Fibroblast of skin of right biceps (primary cell): ENCODE data around the gene LDHA.
"Not testable (repeated sequence)": the region's sequence is repeated elsewhere in the genome, so short reads cannot be mapped to it uniquely, and the experiment has no call there.

ENCODE experiments used
- DNase-seq: peaks from one replicate; pipeline ENCODE4 v3.0.0-alpha.2; 2013

Gene LDHA

GRCh38 chr11:18394928-18395734 is 768 bp downstream of the LDHA start:
- peak; percentile 6 for DNase-seq

DNA sequence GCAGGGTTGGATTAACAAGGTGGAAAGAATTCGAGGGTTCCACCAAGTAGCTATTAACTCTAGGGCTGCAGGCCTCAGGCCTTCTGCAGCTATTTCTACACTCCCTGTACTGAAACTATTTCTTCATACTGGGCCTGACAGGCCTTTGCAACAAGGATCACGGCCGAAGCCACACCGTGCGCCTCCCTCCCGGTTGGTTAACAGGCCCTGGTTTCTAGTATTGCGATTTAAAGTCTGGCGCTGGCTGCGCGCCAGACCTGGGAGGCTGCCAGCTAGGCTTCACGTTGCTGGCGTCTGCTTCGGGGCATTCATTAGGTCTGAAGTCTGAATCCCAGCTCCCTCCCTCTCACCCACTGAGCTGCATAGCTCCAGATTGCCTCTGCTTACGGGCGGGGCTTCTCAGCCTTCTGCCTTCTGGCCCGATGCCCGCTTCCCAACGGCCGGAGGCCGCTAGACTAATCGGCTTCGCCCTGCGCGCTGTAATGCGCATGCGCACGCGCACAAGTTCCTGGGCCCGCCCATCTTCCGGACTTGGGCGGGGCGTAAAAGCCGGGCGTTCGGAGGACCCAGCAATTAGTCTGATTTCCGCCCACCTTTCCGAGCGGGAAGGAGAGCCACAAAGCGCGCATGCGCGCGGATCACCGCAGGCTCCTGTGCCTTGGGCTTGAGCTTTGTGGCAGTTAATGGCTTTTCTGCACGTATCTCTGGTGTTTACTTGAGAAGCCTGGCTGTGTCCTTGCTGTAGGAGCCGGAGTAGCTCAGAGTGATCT is 1.6 kb downstream of the LDHA start:
- peak; percentile 99 for DNase-seq

- DNase-seq: no peak
Measured at GRCh38 chr11:18397921-18398320, 3.6 kb downstream of the LDHA start.

- DNase-seq: not testable (repeated sequence)
Measured at GRCh38 chr11:18401077-18401476, 6.7 kb downstream of the LDHA start.

GRCh38 chr11:18404062-18404461 is 9.7 kb downstream of the LDHA start:
- DNase-seq: no peak

- peak; percentile 57 for DNase-seq
Measured at GRCh38 chr11:18407400-18407799, 13.0 kb downstream of the LDHA start.

DNA sequence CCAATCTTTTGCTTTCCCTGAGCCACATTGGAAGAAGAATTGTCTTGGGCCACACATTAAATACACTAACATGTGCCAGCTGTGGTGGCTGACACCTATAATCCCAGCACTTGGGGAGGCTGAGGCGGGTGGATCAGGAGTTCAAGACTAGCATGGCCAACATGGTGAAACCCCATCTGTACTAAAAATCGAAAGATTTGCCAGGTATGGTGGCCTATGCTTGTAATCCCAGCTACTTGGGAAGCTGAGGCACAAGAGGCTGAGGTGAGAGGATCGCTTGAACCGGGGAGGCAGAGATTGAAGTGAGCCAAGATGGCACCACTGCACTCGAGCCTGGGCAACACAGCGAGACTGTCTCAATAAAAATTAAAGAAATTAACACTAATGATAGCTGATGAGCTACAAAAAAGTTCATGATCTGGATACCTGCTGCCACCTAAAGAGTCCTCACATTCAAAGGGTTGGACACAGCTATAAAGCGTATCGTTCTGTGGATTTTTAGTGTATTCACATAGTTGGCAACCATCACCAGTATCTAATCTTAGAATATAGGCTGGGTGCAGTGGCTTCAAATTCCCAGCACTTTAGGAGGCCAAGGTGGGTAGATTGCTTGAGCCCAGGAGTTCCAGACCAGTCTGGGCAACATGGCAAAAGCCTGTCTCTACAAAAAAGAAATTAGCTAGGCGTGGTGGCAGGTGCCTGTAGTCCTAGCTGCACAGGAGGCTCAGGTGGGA is 14.4 kb downstream of the LDHA start:
- DNase-seq: peak; percentile 33

- DNase-seq: no peak
Measured at GRCh38 chr11:18416459-18416858, 22.1 kb downstream of the LDHA start.

DNA sequence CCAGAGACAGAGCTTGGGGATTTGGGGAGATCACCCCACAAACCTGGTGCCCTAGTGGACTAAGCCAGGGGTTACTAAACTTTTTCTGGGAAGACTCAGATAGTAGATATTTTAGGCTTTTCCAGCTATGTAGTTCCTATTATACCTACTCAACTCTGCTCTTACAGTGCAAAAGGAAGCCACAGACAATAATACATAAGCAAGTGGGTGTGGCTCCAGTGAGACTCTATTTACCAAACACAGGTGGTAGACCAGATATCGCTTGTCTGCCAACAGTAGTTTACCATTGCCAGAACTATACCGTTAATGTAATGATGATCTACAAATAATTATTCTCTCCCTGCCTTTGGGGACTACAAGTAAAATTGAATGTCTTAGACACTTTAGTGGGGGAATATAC is 24.7 kb downstream of the LDHA start:
- DNase-seq: no peak

DNA sequence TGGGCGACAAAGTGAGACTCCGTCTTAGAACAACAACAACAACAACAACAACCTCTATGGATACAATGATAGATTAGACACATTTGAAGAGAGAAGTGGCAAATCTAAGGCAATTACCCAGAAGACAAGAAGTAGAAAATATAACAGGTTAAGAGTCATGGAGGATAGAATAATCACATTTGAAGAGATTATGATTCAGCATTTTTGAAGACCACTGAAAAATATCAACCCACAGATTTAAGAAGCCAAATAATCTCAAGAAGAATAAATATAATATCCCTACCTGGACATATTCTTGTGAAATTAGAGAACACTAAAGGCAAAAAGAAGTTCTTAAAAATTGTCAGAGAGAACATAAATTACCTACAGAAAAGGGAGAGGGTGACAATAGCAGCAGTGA is 25.7 kb downstream of the LDHA start:
- no peak for DNase-seq

- DNase-seq: no peak
Measured at GRCh38 chr11:18427240-18427639, 32.9 kb downstream of the LDHA start.

GRCh38 chr11:18429332-18429731 is 35.0 kb downstream of the LDHA start:
- DNase-seq: no peak

DNA sequence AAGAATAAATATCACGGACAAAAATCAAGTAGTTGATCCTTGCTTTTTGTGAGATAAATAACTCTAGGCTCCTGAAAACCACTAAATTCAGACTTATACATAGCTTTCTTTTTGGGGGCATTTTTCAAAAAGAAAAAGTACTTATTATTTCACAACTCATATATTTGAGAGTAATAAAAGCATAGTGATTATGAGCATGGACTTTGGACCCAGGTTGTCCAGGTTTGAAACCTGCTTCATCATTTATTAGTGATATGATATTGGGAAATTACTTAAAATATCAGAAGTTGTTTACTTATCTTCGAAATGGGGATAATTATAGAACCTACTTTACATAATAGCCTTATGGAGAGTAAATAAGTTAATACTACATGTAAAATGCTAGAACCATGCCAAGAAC is 44.3 kb downstream of the LDHA start:
- DNase-seq: no peak

DNA sequence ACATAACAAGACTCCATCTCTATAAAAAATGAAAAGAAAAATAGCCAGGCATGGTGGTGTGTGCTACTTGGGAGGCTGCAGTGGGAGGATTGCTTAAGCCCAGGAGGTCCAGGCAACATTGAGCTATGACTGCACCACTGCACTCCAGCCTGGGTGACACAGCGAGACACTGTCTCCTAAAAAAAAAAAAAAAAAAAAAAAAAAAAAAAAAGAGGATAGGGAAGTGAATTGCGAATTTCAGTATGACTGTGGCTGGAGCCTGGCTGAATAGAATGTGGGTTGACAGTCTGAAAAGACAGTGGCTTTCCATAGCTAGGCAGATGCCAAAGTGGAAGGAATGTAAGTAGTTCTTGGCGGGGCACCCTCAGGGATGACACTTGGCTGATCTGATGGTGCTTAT is 54.9 kb downstream of the LDHA start:
- DNase-seq: no peak

- DNase-seq: peak; percentile 12
Measured at GRCh38 chr11:18452927-18453326, 58.6 kb downstream of the LDHA start.

GRCh38 chr11:18455686-18456372 is 61.5 kb downstream of the LDHA start, which contains the start of gene LDHAL6A:
TSS of gene LDHAL6A (plus strand) at chr11:18455856. CDS start at chr11:18456681, 825 bp downstream.
- DNase-seq: no peak

- no peak for DNase-seq
Measured at GRCh38 chr11:18457450-18457849, 63.1 kb downstream of the LDHA start.
